Endothelial cell of umbilical vein (primary cell): ENCODE data around the gene MRPL14. TPM values are rescaled to one million over a fixed set of nuclear protein-coding genes. Genes with fewer than 3 reads are reported as not detected.

ENCODE experiments used
- BruUV-seq: library from RNA; stranded (reverse); fragments of 400-500 nt; replicated peaks from 2 replicates; lab custom pipeline; 2021; lab: Mats Ljungman, UMichigan
- CTCF ChIA-PET: fragments of 300-600, 350-600 bp; sonication (Branson Sonifier 250); formaldehyde crosslinking; loops from one replicate; lab custom pipeline; 2021; ENCODE audit warnings: antibody characterized with exemption, inconsistent platforms; lab: Charles Lee
- POLR2A ChIA-PET: fragments of 300-600, 350-600 bp; sonication (Branson Sonifier 250); formaldehyde crosslinking; loops from one replicate; lab custom pipeline; 2021; ENCODE audit warnings: antibody characterized with exemption, inconsistent platforms; lab: Charles Lee
- DNase-seq: peaks from one replicate; pipeline ENCODE4 v3.0.0-alpha.2; 2011; ENCODE audit warnings: low read depth, low spot score
- FAIRE-seq: peaks from 2 replicates; lab custom pipeline; 2011; peaks lifted over from hg19 to GRCh38; lab: Jason Lieb, UNC
- H2AFZ ChIP-seq: 2 replicates; pipeline ENCODE4 v1.6.0; 2012; ENCODE audit warnings: low read depth, low read length, control low read depth, inconsistent platforms
- H3K27ac ChIP-seq: 2 replicates; pipeline ENCODE4 v1.5.1; 2011; ENCODE audit warnings: low read depth, mild to moderate bottlenecking, control low read depth, low read length, moderate library complexity; ENCODE audit not compliant: insufficient read depth
- H3K27me3 ChIP-seq, 2 experiments: 2 replicates each; pipeline versions ENCODE4 v1.6.0 to v1.6.1; 2011; ENCODE audit warnings: low read length in 2 of 2, mixed read lengths in 1 of 2; ENCODE audit not compliant: control insufficient read depth in 2 of 2, insufficient read depth in 2 of 2
- H3K36me3 ChIP-seq, 2 experiments: 2 replicates in 1 of 2; 3 replicates in 1 of 2; pipeline ENCODE4 v1.5.1; 2011; ENCODE audit warnings: low read length in 2 of 2, mild to moderate bottlenecking in 1 of 2, moderate library complexity in 1 of 2; ENCODE audit not compliant: control insufficient read depth in 2 of 2, insufficient read depth in 2 of 2; ENCODE audit errors: extremely low read depth in 1 of 2
- H3K4me1 ChIP-seq: 3 replicates; pipeline ENCODE4 v1.5.1; 2011; ENCODE audit warnings: mild to moderate bottlenecking, low read length; ENCODE audit not compliant: control insufficient read depth, insufficient read depth; ENCODE audit errors: extremely low read depth
- H3K4me2 ChIP-seq: 2 replicates; pipeline ENCODE4 v1.6.1; 2011; ENCODE audit warnings: low read length, control low read depth, mixed read lengths; ENCODE audit not compliant: insufficient read depth
- H3K4me3 ChIP-seq, 3 experiments: fragments of 200-600 bp in 1 of 3; sonication (generic), shearing (Covaris generic) in 1 of 3; replicated peaks in 1 of 3; 2 replicates each; pipeline ENCODE4 v1.5.1; 2011 to 2016; ENCODE audit warnings: control low read depth in 3 of 3, low read length in 3 of 3, mild to moderate bottlenecking in 2 of 3, inconsistent platforms in 1 of 3, low read depth in 1 of 3, moderate library complexity in 1 of 3; ENCODE audit not compliant: insufficient read depth in 1 of 3
- H3K79me2 ChIP-seq: 2 replicates; pipeline ENCODE4 v1.6.0; 2012; ENCODE audit warnings: low read length, inconsistent platforms; ENCODE audit not compliant: control insufficient read depth, insufficient read depth
- H3K9ac ChIP-seq: replicated peaks from 2 replicates; pipeline ENCODE3; 2011; ENCODE audit warnings: low read length, control low read depth; ENCODE audit not compliant: insufficient read depth; ENCODE audit errors: extremely low read depth
- H3K9me1 ChIP-seq: replicated peaks from 3 replicates; pipeline ENCODE4 v1.6.0; 2011; ENCODE audit warnings: mild to moderate bottlenecking, low read length; ENCODE audit not compliant: control insufficient read depth, insufficient read depth; ENCODE audit errors: extremely low read depth
- H3K9me3 ChIP-seq: replicated peaks from 2 replicates; pipeline ENCODE4 v1.5.1; 2012; ENCODE audit warnings: low read length, inconsistent platforms; ENCODE audit not compliant: control insufficient read depth, insufficient read depth
- H4K20me1 ChIP-seq: replicated peaks from 2 replicates; pipeline ENCODE3; 2011; ENCODE audit warnings: mild to moderate bottlenecking, low read length; ENCODE audit not compliant: control insufficient read depth, insufficient read depth; ENCODE audit errors: extremely low read depth
- GATA2 ChIP-seq: IDR thresholded peaks from 2 replicates; pipeline ENCODE4 v1.7.0; 2011; ENCODE audit warnings: low read depth, mild to moderate bottlenecking, moderate library complexity, mixed read lengths, low read length; ENCODE audit not compliant: insufficient read length, insufficient read depth
- JUN ChIP-seq: IDR thresholded peaks from 2 replicates; pipeline ENCODE4 v1.6.1; 2011; ENCODE audit warnings: borderline replicate concordance, low read depth; ENCODE audit not compliant: insufficient read length, insufficient read depth
- MYC ChIP-seq: IDR thresholded peaks from one replicate; pipeline ENCODE4 v1.6.1; 2011; ENCODE audit warnings: mild to moderate bottlenecking, low read depth, low read length
- POLR2A ChIP-seq: IDR thresholded peaks from 2 replicates; pipeline ENCODE4 v1.6.1; 2012; ENCODE audit warnings: low read depth, mild to moderate bottlenecking, control low read depth, low read length
- POLR2AphosphoS5 ChIP-seq: IDR thresholded peaks from 2 replicates; pipeline ENCODE4 v1.6.1; 2012; ENCODE audit warnings: low read depth, mild to moderate bottlenecking, control low read depth, low read length, moderate library complexity; ENCODE audit not compliant: insufficient read depth
- dilution Hi-C: fragments of 300-500 bp; cut with MboI; formaldehyde crosslinking; loops from one replicate; pipeline ENCODE4 v1.15.0; 2019; ENCODE audit warnings: low sequenced_read_pairs; ENCODE audit not compliant: extremely low pct_ligation_motif_present
- intact Hi-C: fragments of 100-400 bp; cut with micrococcal nuclease; formaldehyde crosslinking; loops from one replicate; pipeline ENCODE4 v1.10.0; 2022
- polyA plus RNA-seq, 4 experiments: library from polyadenylated mRNA; depleted of rRNA in 3 of 4; stranded (reverse) in 3 of 4; unstranded in 1 of 4; fragments of >200 nt; gene quantifications; 2 replicates each; pipeline versions ENCODE4 v1.2.1 to v1.2.3, GENCODE V29; 2011 to 2012; ENCODE audit warnings: missing spikeins in 1 of 4
- total RNA-seq: library from RNA; stranded (reverse); gene quantifications from 2 replicates; pipeline ENCODE4 v1.2.3, GENCODE V29; 2021
- TF ChIP-seq, protein P1 (sequence below): IDR thresholded peaks from 2 replicates; pipeline ENCODE4 v1.6.1; 2011; ENCODE audit not compliant: insufficient read depth, insufficient read length

Gene MRPL14
- total and polyA plus RNA-seq, 2 donors (not counting 3 experiments of a cell fraction or from before 2014, with no cell fraction given): 68.1 to 103 TPM

DNA sequence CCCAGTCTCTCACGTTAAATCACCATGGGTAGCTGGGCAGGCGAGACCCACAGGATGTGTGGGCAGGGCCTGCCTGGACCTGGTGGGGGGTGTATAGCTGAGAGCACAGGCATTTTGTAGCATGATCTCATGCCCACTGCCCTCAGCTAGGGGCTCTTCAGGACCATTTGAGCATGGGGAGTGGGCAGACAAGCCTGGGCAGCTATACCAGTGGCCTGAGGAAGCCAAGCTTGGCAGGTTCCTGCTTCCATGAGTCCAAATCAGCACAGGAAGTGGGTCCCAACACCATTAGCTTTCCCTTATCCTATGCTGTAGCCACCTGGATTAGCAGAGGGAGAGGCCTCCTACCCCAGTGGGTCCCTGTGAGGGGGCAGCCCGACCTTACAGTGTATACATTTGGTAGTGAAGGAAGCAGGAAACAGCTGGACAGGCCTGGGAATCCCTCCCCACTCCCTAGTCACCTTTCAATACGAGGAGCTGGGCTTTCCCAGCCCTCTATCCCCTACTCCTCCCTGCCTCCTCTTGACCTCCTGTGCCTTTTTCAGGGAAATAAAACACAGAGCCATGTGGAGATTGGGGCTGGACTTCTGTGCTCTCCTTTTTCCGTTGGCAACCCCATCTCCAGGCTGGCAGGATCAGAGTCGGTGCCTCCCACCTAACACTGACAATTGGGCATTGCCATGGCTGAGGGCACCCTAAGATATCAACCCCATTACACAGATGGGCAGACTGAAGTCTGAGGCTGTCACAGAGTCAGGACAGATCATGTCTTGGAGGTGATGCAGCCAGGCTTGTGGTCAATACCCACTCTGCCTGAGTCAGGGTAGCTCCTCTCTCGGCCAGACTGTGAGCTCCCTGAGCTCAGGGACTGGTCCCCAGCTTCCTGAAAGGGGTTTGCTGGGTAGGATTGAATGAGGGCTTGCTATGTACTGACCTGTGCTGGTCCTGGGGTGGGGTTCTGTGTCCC, 59.8 kb downstream of the MRPL14 start:
- no peak for FAIRE-seq
- ChIA-PET CTCF (interaction anchor here (1.2 kb wide), 1 partner anchor 8 kb away, joined by 5 read pairs; no protein-coding TSS in a partner anchor), POLR2A (no interaction called here)
- TF ChIP-seq JUN (no peak), MYC (no peak), GATA2 (no peak), POLR2A (no peak), POLR2AphosphoS5 (no peak)
- TF ChIP-seq, protein P1, sequence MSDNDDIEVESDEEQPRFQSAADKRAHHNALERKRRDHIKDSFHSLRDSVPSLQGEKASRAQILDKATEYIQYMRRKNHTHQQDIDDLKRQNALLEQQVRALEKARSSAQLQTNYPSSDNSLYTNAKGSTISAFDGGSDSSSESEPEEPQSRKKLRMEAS: no peak
- dilution Hi-C loops (no loop called here), intact Hi-C loops (no loop called here)
- no peak overlapping the region for H2AFZ ChIP-seq
- no peaks in the 10 kb centered on the region for H3K36me3 ChIP-seq
- H3K4me3 ChIP-seq: no peak overlapping the region
- no peaks in the 10 kb centered on the region for H3K9me1 ChIP-seq
- no peaks in the 10 kb centered on the region for H3K9me3 ChIP-seq
- DNase-seq: peak; percentile 80
- H4K20me1 ChIP-seq: no peaks in the 10 kb centered on the region
- peaks cover 22% of the 10 kb centered on the region for H3K4me1 ChIP-seq
- H3K79me2 ChIP-seq: no peaks in the 10 kb centered on the region
- H3K9ac ChIP-seq: no peak overlapping the region
- H3K27me3 ChIP-seq: no peaks in the 10 kb centered on the region
- BruUV-seq: no TSS peak
- no peak overlapping the region for H3K27ac ChIP-seq
- H3K4me2 ChIP-seq: no peak overlapping the region
